Omental fat pad (tissue), 4 donors: ENCODE data around the gene GALNTL6. TPM values are rescaled to one million over a fixed set of nuclear protein-coding genes. Genes with fewer than 3 reads are reported as not detected.

Experiments used
- ATAC-seq: fragments of 150-250 bp; one replicate; pipeline ENCODE4 v1.9.1; 2016; ENCODE audit warnings: mild to moderate bottlenecking, moderate library complexity; ENCODE audit not compliant: low FRiP score
- DNase-seq: peaks from one replicate; pipeline ENCODE4 v3.0.0-alpha.2; 2019; ENCODE audit warnings: low spot score
- CTCF ChIP-seq, 3 donors: fragments of 450-650 bp; IDR thresholded peaks; one replicate each; pipeline ENCODE4 v1.5.1; 2016 to 2017; ENCODE audit warnings: antibody characterized with exemption in 3 of 3, mild to moderate bottlenecking in 3 of 3, moderate library complexity in 2 of 3
- total RNA-seq, 4 donors: library from RNA; depleted of rRNA; stranded (reverse); fragments of >200 nt; gene quantifications; one replicate each; pipeline ENCODE4 v1.1.0, GENCODE V29; 2016

GALNTL6 gene
- total RNA-seq, 4 donors from 2014 or later = not detected

- no peak for ATAC-seq
- no peak for DNase-seq
Measured at GRCh38 chr4:171809854-171810253, 3.4 kb upstream of the GALNTL6 start.

GRCh38 chr4:171812333-171812664 lies 905 bp upstream of the GALNTL6 start:
- DNase-seq = no peak
- no peak for ATAC-seq
- TF ChIP-seq CTCF (IDR thresholded peaks at IDR 0.05) = no peak

More at GRCh38 chr4:171809854-171810253, 3.4 kb upstream of the GALNTL6 start:
- no peak for TF ChIP-seq CTCF (IDR thresholded peaks at IDR 0.05)

- ATAC-seq = no peak
- TF ChIP-seq CTCF (IDR thresholded peaks at IDR 0.05) = no peak
- no peak for DNase-seq
Measured at GRCh38 chr4:171813526-171814250, 484 bp downstream of the GALNTL6 start.

GRCh38 chr4:171814545-171814944 lies 1.3 kb downstream of the GALNTL6 start:
- DNase-seq (no peak), ATAC-seq (no peak)
- TF ChIP-seq CTCF (IDR thresholded peaks at IDR 0.05) = no peak

- TF ChIP-seq CTCF (IDR thresholded peaks at IDR 0.05) = no peak
- no peak for ATAC-seq
- no peak for DNase-seq
Measured at GRCh38 chr4:171817026-171817425, 3.8 kb downstream of the GALNTL6 start.

GRCh38 chr4:171834640-171835039 lies 21.4 kb downstream of the GALNTL6 start:
- no peak for ATAC-seq
- DNase-seq = no peak
- TF ChIP-seq CTCF (IDR thresholded peaks at IDR 0.05) = no peak

GRCh38 chr4:171843456-171843855 lies 30.3 kb downstream of the GALNTL6 start:
- ATAC-seq (no peak), DNase-seq (no peak)
- no peak for TF ChIP-seq CTCF (IDR thresholded peaks at IDR 0.05)
